Subcutaneous adipose tissue (tissue), 4 donors: ENCODE measurements around the gene SIT1. TPM values are rescaled to one million over a fixed set of nuclear protein-coding genes. Genes with fewer than 3 reads are reported as not detected.

Experiments
- CTCF ChIP-seq: fragments of 450-650 bp; IDR thresholded peaks from one replicate; pipeline ENCODE4 v1.5.1; 2016; ENCODE audit warnings: low read depth, mild to moderate bottlenecking, control low read depth, antibody characterized with exemption, moderate library complexity
- total RNA-seq, 4 donors: library from RNA; depleted of rRNA; stranded (reverse); fragments of >200 nt; gene quantifications; one replicate each; pipeline ENCODE4 v1.1.0, GENCODE V29; 2016

Gene SIT1
- total RNA-seq, 4 donors from 2014 or later = 0.82 to 6.6 (median 4.2) TPM

- TF ChIP-seq CTCF = no peak
Measured at GRCh38 chr9:35609001-35609819, 41.5 kb downstream of the SIT1 start.

GRCh38 chr9:35608221-35608620 is 42.5 kb downstream of the SIT1 start:
- TF ChIP-seq CTCF = no peak

GRCh38 chr9:35606726-35607125 is 44.0 kb downstream of the SIT1 start:
- TF ChIP-seq CTCF = no peak

GRCh38 chr9:35606138-35606504 is 44.6 kb downstream of the SIT1 start:
- no peak for TF ChIP-seq CTCF

- no peak for TF ChIP-seq CTCF
Measured at GRCh38 chr9:35605351-35606137, 45.2 kb downstream of the SIT1 start.

GRCh38 chr9:35604578-35605350 is 46.0 kb downstream of the SIT1 start, which contains the start of gene TESK1:
TSS of gene TESK1 (plus strand) at chr9:35605262. CDS start at chr9:35605620, 358 bp downstream.
- TF ChIP-seq CTCF = no peak
